ENCODE results near the gene MRAS.

DNA sequence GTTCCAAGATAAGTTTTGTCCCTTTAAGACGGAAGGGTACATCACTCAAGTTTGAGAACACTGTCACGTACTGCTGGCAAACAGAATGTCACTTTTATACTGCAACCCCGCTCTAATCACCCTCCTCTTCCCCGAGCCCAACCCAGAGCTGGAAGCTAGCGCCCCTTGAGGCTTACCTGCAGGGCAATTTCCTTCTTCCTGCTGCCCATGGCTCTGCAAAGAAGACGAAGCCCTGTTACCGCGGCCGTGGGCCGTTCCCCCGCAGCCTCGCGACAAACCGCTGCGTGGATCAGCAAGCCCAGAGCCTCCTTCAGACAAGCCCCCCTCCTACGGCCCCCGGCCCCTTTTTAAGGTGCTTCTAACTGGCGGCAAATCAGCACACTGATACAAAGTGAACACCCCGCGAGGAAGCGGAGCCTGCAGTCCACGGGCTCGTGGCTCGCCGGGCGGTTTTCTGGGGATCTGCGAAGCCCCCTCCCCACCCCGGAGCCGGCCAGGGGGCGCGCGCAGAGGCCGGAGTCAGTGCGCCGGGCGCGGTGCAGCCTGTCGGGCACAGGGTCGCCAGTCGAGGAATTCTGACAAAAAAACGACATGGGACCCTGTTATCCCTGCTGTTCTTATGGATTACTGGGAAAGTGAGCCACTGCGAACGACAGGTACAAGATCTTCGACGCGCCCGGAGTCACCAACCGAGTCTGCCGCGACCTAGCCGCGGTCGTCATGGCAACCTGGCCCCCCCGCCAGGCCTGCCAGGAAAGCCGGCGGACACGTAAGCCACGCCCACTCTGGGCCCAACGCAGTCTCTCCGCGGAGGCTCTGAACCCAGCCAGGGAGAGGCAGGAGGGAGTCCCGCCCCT, 19.0 kb upstream of the MRAS start, which contains the start of gene NME9:
- peak; percentile 13 to 47 (median 42) for TF ChIP-seq CTCF (IDR thresholded peaks at IDR 0.05)
- peak; percentile 57 to 60 for TF ChIP-seq POLR2AphosphoS5 (IDR thresholded peaks at IDR 0.05)
- TF ChIP-seq POLR2A (IDR thresholded peaks at IDR 0.05), result peak in 2 of 4 donors; percentile 19 to 42
- TF ChIP-seq EP300 (IDR thresholded peaks at IDR 0.05), result no peak

Measured in upper lobe of left lung (tissue), 4 donors.